Measurements from ENCODE around the gene WIPF1. TPM values are rescaled to one million over a fixed set of nuclear protein-coding genes. Genes with fewer than 3 reads are reported as not detected.

The WIPF1 gene
- polyA plus RNA-seq, 1 donor from 2014 or later: 0.25 TPM

- TF ChIP-seq EZH2 (IDR thresholded peaks at IDR 0.05; ENCODE audit: borderline replicate concordance, insufficient read depth, low read length, poor library complexity, severe bottlenecking) (no peak), TAF1 (IDR thresholded peaks at IDR 0.05; ENCODE audit: low read depth) (no peak), MXI1 (conservative IDR thresholded peaks at IDR 0.05; ENCODE audit: poor library complexity, severe bottlenecking) (no peak), RAD21 (conservative IDR thresholded peaks at IDR 0.05) (no peak)
These were observed 29.6 kb upstream of the WIPF1 start (continued) for GRCh38 chr2:174627216-174627615.

- Histone ChIP-seq H3K36me3 (ENCODE audit: insufficient read depth, low read length) (no peaks in the 10 kb centered on the region), H3K9ac (ENCODE audit: low read length) (no peak overlapping the region), H3K27ac (ENCODE audit: low read length) (no peak overlapping the region)
These were observed 27.4 kb upstream of the WIPF1 start for GRCh38 chr2:174624895-174625430.

More at GRCh38 chr2:174624895-174625430, 27.4 kb upstream of the WIPF1 start:
- no peaks in the 10 kb centered on the region for H3K9me3 ChIP-seq (ENCODE audit: low read length)
- no peaks in the 10 kb centered on the region for H3K79me2 ChIP-seq (replicated peaks; ENCODE audit: insufficient read depth, low read length)
- H3K4me2 ChIP-seq (ENCODE audit: low read length): no peak overlapping the region
- no peaks in the 10 kb centered on the region for H3K27me3 ChIP-seq (ENCODE audit: insufficient read depth, low read depth, low read length)
- H3F3A ChIP-seq (ENCODE audit: insufficient read depth, low read length, poor library complexity, severe bottlenecking): no peaks in the 10 kb centered on the region
- no peak overlapping the region for H2AFZ ChIP-seq (ENCODE audit: low read depth, low read length)
- H3K4me3 ChIP-seq (ENCODE audit: low read length): no peak overlapping the region
- TF ChIP-seq EP300 (conservative IDR thresholded peaks at IDR 0.05; ENCODE audit: poor library complexity, severe bottlenecking): no peak
- TF ChIP-seq MXI1 (conservative IDR thresholded peaks at IDR 0.05; ENCODE audit: poor library complexity, severe bottlenecking): no peak
- no peak for TF ChIP-seq TAF1 (IDR thresholded peaks at IDR 0.05; ENCODE audit: low read depth)
- no peak for TF ChIP-seq RAD21 (conservative IDR thresholded peaks at IDR 0.05)
- no peak for TF ChIP-seq CTCF (IDR thresholded peaks at IDR 0.05; ENCODE audit: poor library complexity, severe bottlenecking)
- no peak for TF ChIP-seq SMC3 (conservative IDR thresholded peaks at IDR 0.05; ENCODE audit: poor library complexity)
- TF ChIP-seq REST (IDR thresholded peaks at IDR 0.05; ENCODE audit: borderline replicate concordance): no peak
- no peak for TF ChIP-seq EZH2 (IDR thresholded peaks at IDR 0.05; ENCODE audit: borderline replicate concordance, insufficient read depth, low read length, poor library complexity, severe bottlenecking)
- TF ChIP-seq POLR2AphosphoS5 (IDR thresholded peaks at IDR 0.05): no peak
- H3K9me2 ChIP-seq (ENCODE audit: insufficient read depth, low read length): no peaks in the 10 kb centered on the region
- no peaks in the 10 kb centered on the region for H4K20me1 ChIP-seq (ENCODE audit: insufficient read depth)
